H1 (cell line): ENCODE data around the gene ARHGAP4. TPM values are rescaled to one million over a fixed set of nuclear protein-coding genes. Genes with fewer than 3 reads are reported as not detected.

Source experiments
- CTCF ChIA-PET: fragments of 300-600 bp; sonication (Branson Sonifier 250); formaldehyde crosslinking; loops from one replicate; lab custom pipeline; 2021; ENCODE audit not compliant: partially characterized antibody; lab: Charles Lee
- POLR2A ChIA-PET: fragments of 300-600 bp; sonication (Branson Sonifier 250); formaldehyde crosslinking; loops from one replicate; lab custom pipeline; 2021; ENCODE audit warnings: inconsistent platforms; ENCODE audit not compliant: partially characterized antibody; lab: Charles Lee
- DNase-seq, 2 experiments: peaks; one replicate each; pipeline versions ENCODE4 v3.0.0 to v3.0.0-alpha.2; 2010 to 2022; ENCODE audit warnings: low spot score in 2 of 2, low read depth in 1 of 2, mixed read lengths in 1 of 2
- FAIRE-seq: peaks from 2 replicates; lab custom pipeline; 2011; peaks lifted over from hg19 to GRCh38; lab: Jason Lieb, UNC
- H2AFZ ChIP-seq: 2 replicates; pipeline ENCODE4 v1.8.1; 2012; ENCODE audit warnings: low read length, inconsistent platforms
- H2AK5ac ChIP-seq: 2 replicates; pipeline ENCODE4 v1.6.1; 2013; ENCODE audit warnings: low read depth, low read length
- H2BK120ac ChIP-seq: replicated peaks from 2 replicates; pipeline ENCODE3; 2013; ENCODE audit warnings: low read depth, low read length, inconsistent platforms
- H2BK12ac ChIP-seq: 2 replicates; pipeline ENCODE4 v1.6.1; 2013; ENCODE audit warnings: low read depth, low read length
- H2BK15ac ChIP-seq: 2 replicates; pipeline ENCODE4 v1.6.1; 2013; ENCODE audit warnings: low read length
- H2BK20ac ChIP-seq: 2 replicates; pipeline ENCODE4 v1.6.1; 2013; ENCODE audit warnings: low read length
- H2BK5ac ChIP-seq: 2 replicates; pipeline ENCODE4 v1.6.1; 2013; ENCODE audit warnings: low read depth, low read length
- H3K14ac ChIP-seq: 2 replicates; pipeline ENCODE4 v1.6.1; 2013; ENCODE audit warnings: inconsistent platforms; ENCODE audit not compliant: insufficient read length
- H3K18ac ChIP-seq: 2 replicates; pipeline ENCODE4 v1.6.1; 2013; ENCODE audit warnings: low read length; ENCODE audit errors: extremely low read depth
- H3K23ac ChIP-seq: 2 replicates; pipeline ENCODE4 v1.6.1; 2013; ENCODE audit warnings: inconsistent platforms; ENCODE audit not compliant: insufficient read length
- H3K23me2 ChIP-seq: 2 replicates; pipeline ENCODE4 v1.6.1; 2013; ENCODE audit warnings: low read depth, low read length
- H3K27ac ChIP-seq: 2 replicates; pipeline ENCODE4 v1.6.1; 2011; ENCODE audit warnings: low read depth, low read length, inconsistent platforms
- H3K27me3 ChIP-seq, 4 experiments: replicated peaks in 1 of 4; 1 replicate in 1 of 4; 2 replicates in 3 of 4; pipeline versions ENCODE4 v1.6.1 to v1.8.1; 2011 to 2013; ENCODE audit warnings: low read length in 3 of 4, mild to moderate bottlenecking in 3 of 4, inconsistent platforms in 2 of 4, mixed read lengths in 2 of 4, moderate library complexity in 1 of 4; ENCODE audit not compliant: control insufficient read depth in 3 of 4, insufficient read depth in 3 of 4; ENCODE audit errors: extremely low read depth in 1 of 4
- H3K36me3 ChIP-seq, 4 experiments: 2 replicates each; pipeline versions ENCODE4 v1.6.1 to v1.8.1; 2011 to 2013; ENCODE audit warnings: mild to moderate bottlenecking in 4 of 4, low read length in 3 of 4, moderate library complexity in 2 of 4, control low read depth in 1 of 4, inconsistent platforms in 1 of 4; ENCODE audit not compliant: insufficient read depth in 4 of 4, control insufficient read depth in 2 of 4
- H3K4ac ChIP-seq: replicated peaks from 2 replicates; pipeline ENCODE3; 2013; ENCODE audit warnings: low read length, low read depth, mixed read lengths, inconsistent platforms; ENCODE audit not compliant: insufficient read length
- H3K4me1 ChIP-seq, 4 experiments: replicated peaks in 1 of 4; 1 replicate in 1 of 4; 2 replicates in 3 of 4; pipeline versions ENCODE4 v1.6.1 to v1.8.1; 2011 to 2013; ENCODE audit warnings: low read length in 3 of 4, inconsistent platforms in 2 of 4, mixed read lengths in 1 of 4; ENCODE audit not compliant: insufficient read depth in 4 of 4, control insufficient read depth in 3 of 4
- H3K4me2 ChIP-seq, 2 experiments: 2 replicates each; pipeline versions ENCODE4 v1.6.1 to v1.8.1; 2011 to 2013; ENCODE audit warnings: low read depth in 2 of 2, low read length in 2 of 2, control low read depth in 1 of 2, inconsistent platforms in 1 of 2, mild to moderate bottlenecking in 1 of 2; ENCODE audit not compliant: insufficient read depth in 1 of 2
- H3K4me3 ChIP-seq, 4 experiments: fragments of 200-600, 300-600 bp in 1 of 4; sonication (generic), shearing (Covaris generic), sonication (Bioruptor Twin) in 1 of 4; 2 replicates each; pipeline versions ENCODE4 v1.5.1 to v1.8.1; 2011 to 2016; ENCODE audit warnings: low read length in 4 of 4, low read depth in 3 of 4, control low read depth in 2 of 4, inconsistent platforms in 2 of 4, mild to moderate bottlenecking in 2 of 4, mixed read lengths in 1 of 4, moderate library complexity in 1 of 4; ENCODE audit not compliant: insufficient read depth in 2 of 4; ENCODE audit errors: extremely low read depth in 1 of 4
- H3K56ac ChIP-seq: replicated peaks from 2 replicates; pipeline ENCODE3; 2013; ENCODE audit warnings: low read depth, mild to moderate bottlenecking, mixed read lengths, low read length, inconsistent platforms; ENCODE audit not compliant: insufficient read length
- H3K79me1 ChIP-seq: 2 replicates; pipeline ENCODE4 v1.6.1; 2013; ENCODE audit warnings: low read depth, low read length, control low read depth
- H3K79me2 ChIP-seq, 2 experiments: 2 replicates each; pipeline versions ENCODE4 v1.6.1 to v1.8.1; 2012 to 2013; ENCODE audit warnings: low read length in 2 of 2, mild to moderate bottlenecking in 2 of 2, inconsistent platforms in 1 of 2; ENCODE audit not compliant: insufficient read depth in 2 of 2, control insufficient read depth in 1 of 2
- H3K9ac ChIP-seq, 4 experiments: replicated peaks in 1 of 4; 1 replicate in 1 of 4; 2 replicates in 3 of 4; pipeline versions ENCODE4 v1.6.1 to v1.8.1; 2011 to 2013; ENCODE audit warnings: low read depth in 3 of 4, low read length in 3 of 4, control low read depth in 2 of 4, mild to moderate bottlenecking in 2 of 4, moderate library complexity in 2 of 4, inconsistent platforms in 1 of 4; ENCODE audit errors: extremely low read depth in 1 of 4
- H3K9me3 ChIP-seq, 2 experiments: 2 replicates each; pipeline versions ENCODE4 v1.6.1 to v1.8.1; 2012 to 2013; ENCODE audit warnings: mild to moderate bottlenecking in 2 of 2, moderate library complexity in 2 of 2, control low read depth in 1 of 2, inconsistent platforms in 1 of 2, low read depth in 1 of 2, low read length in 1 of 2, mixed read lengths in 1 of 2; ENCODE audit not compliant: insufficient read depth in 2 of 2
- H4K20me1 ChIP-seq, 2 experiments: replicated peaks in 1 of 2; 2 replicates each; pipeline versions ENCODE3 to v1.8.1; 2011 to 2013; ENCODE audit warnings: inconsistent platforms in 2 of 2, low read length in 2 of 2, mild to moderate bottlenecking in 1 of 2; ENCODE audit not compliant: insufficient read depth in 2 of 2, control insufficient read depth in 1 of 2
- H4K5ac ChIP-seq: 2 replicates; pipeline ENCODE4 v1.6.1; 2013; ENCODE audit warnings: low read length, low read depth, mixed read lengths, inconsistent platforms; ENCODE audit not compliant: insufficient read length
- H4K8ac ChIP-seq: 2 replicates; pipeline ENCODE4 v1.8.0; 2013; ENCODE audit warnings: mild to moderate bottlenecking, moderate library complexity, low read length, inconsistent platforms; ENCODE audit not compliant: insufficient read depth; ENCODE audit errors: extremely low read depth
- H4K91ac ChIP-seq: replicated peaks from 2 replicates; pipeline ENCODE3; 2013; ENCODE audit warnings: low read length, mixed read lengths, inconsistent platforms; ENCODE audit not compliant: insufficient read length
- WGBS, 2 experiments: shearing (Covaris generic) in 1 of 2; methylation state at CpG; one replicate each; pipeline versions ENCODE4 v1.1.6 to v1.1.7; 2013 to 2015; ENCODE audit warnings: low lambda C conversion rate in 2 of 2, mixed read lengths in 2 of 2, inconsistent platforms in 1 of 2, low coverage in 1 of 2, missing lambda C conversion rate in 1 of 2; ENCODE audit not compliant: insufficient replicate concordance in 2 of 2, insufficient coverage in 1 of 2, insufficient read length in 1 of 2; ENCODE audit errors: extremely low coverage in 1 of 2, missing lambda C conversion rate in 1 of 2; 5-methylcytosine and 5-hydroxymethylcytosine counted together
- polyA plus RNA-seq, 7 experiments: library from polyadenylated mRNA; depleted of rRNA in 3 of 7; stranded (reverse) in 5 of 7; unstranded in 2 of 7; fragments of >200 nt in 5 of 7; fragments of 200-250 nt in 2 of 7; gene quantifications; 1 replicate in 5 of 7; 2 replicates in 1 of 7; 4 replicates in 1 of 7; pipeline versions ENCODE4 v1.2.1 to v1.2.3, GENCODE V29; 2011 to 2013; ENCODE audit warnings: missing spikeins in 2 of 7, mixed read lengths in 2 of 7
- total RNA-seq: library from RNA; stranded (reverse); fragmentation: NEBNext Ultra II Directional; extraction: Animal tissue kit (Norgen Biotek cat#: 25700); gene quantifications from 2 replicates; pipeline ENCODE4 v1.2.1, GENCODE V29; 2021
- TF ChIP-seq, protein P1 (sequence below): IDR thresholded peaks from 2 replicates; pipeline ENCODE4 v1.6.1; 2012; ENCODE audit warnings: inconsistent platforms

The ARHGAP4 gene
- total and polyA plus RNA-seq, 2 of the 8 experiments (the other 6 are each of a cell fraction or from before 2014, with no cell fraction given): 23.9 to 26.0 TPM

DNA sequence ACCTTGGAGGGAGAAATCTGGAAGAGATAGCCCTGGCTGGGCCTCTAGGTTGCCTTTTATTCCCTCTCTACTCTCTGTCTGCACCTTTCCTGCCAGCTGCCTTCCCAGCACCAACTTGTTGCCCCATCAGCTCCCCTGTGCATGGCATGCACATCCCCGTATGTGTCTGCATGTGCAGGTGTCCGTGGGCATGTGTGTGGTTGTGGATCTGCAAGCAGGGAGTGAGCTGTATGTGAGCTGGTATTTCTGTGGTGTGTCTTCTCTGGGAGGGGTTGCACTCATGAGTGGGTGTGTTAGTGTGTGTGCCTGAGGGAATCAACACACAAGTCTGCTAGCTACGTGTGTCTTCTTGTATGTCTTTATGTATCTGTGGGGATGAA, 50.0 kb downstream of the ARHGAP4 start:
- Histone ChIP-seq H2AFZ (no peak overlapping the region), H3K4me2 (peak overlapping the region; percentile 46 to 65), H3K79me2 (no peaks in the 10 kb centered on the region), H3K27me3 (no peaks in the 10 kb centered on the region; a peak in 1 of 7 replicates), H3K14ac (no peak overlapping the region), H3K23me2 (no peaks in the 10 kb centered on the region), H3K4ac (no peak overlapping the region), H4K20me1 (peaks cover 2 to 12% of the 10 kb centered on the region in 2 experiments), H3K56ac (no peak overlapping the region), H2BK15ac (no peak overlapping the region), H3K36me3 (no peaks in the 10 kb centered on the region), H2BK20ac (no peak overlapping the region), H4K91ac (no peak overlapping the region), H2BK120ac (no peak overlapping the region), H3K79me1 (no peaks in the 10 kb centered on the region), H3K4me3 (peak overlapping the region in 1 of 4 experiments; percentile 49; a peak in 2 of 8 replicates), H4K5ac (no peak overlapping the region), H3K9me3 (no peaks in the 10 kb centered on the region), H2AK5ac (no peak overlapping the region), H3K27ac (no peak overlapping the region), H2BK5ac (no peak overlapping the region), H3K4me1 (peaks cover 7 to 43% (median 24%) of the 10 kb centered on the region in 4 experiments), H3K9ac (no peak overlapping the region), H3K18ac (no peak overlapping the region), H3K23ac (no peak overlapping the region), H2BK12ac (no peak overlapping the region), H4K8ac (no peak overlapping the region)
- ChIA-PET CTCF (interaction anchor here (0.7 to 1.2 kb wide), 5 partner anchors 11 to 94 kb away, joined by 3 to 4 read pairs (median 4); partner anchors contain the start of genes IDH3G and SSR4), POLR2A (interaction anchor here (1.4 kb wide), 1 partner anchor 13 kb away, joined by 4 read pairs; no protein-coding TSS in a partner anchor)
- FAIRE-seq (no peak), DNase-seq (no peak)
- WGBS, 2 experiments: 89% methylated on average over 3 of the region's 3 CpGs; no CpG with 5 or more reads in 1 of the 2 experiments
- TF ChIP-seq, protein P1, sequence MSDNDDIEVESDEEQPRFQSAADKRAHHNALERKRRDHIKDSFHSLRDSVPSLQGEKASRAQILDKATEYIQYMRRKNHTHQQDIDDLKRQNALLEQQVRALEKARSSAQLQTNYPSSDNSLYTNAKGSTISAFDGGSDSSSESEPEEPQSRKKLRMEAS: no peak
